ENCODE results near the gene TSR3. TPM values are rescaled to one million over a fixed set of nuclear protein-coding genes. Genes with fewer than 3 reads are reported as not detected.
"Not testable (repeated sequence)": the region's sequence is repeated elsewhere in the genome, so short reads cannot be mapped to it uniquely, and the experiment has no call there.

Gene TSR3
- total RNA-seq, 3 donors from 2014 or later, result 108 to 133 (median 112) TPM

DNA sequence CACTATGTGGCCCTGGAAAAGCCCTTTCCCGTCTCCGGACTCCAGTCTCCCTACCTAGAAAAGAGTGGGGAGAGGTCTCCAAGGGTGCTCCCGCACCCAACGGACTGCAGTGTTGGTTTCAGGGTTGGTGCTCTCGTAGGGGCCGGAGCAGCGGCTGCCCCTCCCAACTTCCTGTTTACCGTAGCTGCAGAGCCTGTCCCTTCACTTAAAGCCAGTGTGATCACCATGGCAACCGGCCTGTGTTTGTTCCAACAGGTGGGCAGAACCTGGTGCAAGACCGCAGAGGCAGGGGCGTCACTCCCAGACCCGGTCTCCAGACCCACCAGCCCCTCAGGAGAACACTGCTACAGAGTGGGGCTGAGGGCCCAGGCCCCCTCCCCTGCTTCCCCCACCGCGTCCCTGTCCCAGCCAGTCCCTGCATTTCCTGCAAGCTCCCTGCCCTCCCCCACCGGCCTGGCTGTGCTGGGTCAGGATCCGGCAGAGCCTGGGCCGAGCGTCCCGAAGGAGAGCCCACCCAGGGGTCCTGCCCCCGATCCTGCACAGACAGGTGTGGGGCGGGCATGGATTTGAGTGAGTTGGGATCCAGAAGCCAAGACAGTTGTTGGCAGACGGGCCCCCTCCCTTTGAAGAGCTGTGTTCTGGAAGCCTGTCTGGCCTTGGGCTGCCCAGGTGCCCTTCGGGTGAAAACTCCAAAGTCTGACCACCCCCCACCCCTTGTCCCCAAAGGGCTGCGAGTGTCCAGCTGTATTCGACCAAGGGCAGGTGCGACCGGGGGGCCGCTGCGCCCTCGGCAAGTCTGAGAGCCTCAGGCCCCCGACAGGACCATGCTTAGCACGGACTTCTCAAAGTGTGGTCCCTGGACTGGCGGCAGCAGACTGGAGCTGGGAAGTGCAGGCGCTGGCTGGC lies 19.7 kb downstream of the TSR3 start:
- H3K9me3 Mint-ChIP-seq, result no peaks in the 10 kb centered on the region
- peaks cover 16% of the 10 kb centered on the region for H3K4me1 Mint-ChIP-seq (ENCODE audit: low read depth)
- H3K27me3 Mint-ChIP-seq (ENCODE audit: low read depth), result peaks cover 18% of the 10 kb centered on the region
- H3K36me3 Mint-ChIP-seq (ENCODE audit: insufficient read depth), result no peaks in the 10 kb centered on the region
- peak overlapping the region; percentile 66 for H3K4me3 Mint-ChIP-seq
- DNase-seq, result no peak
- no peak for ATAC-seq

DNA sequence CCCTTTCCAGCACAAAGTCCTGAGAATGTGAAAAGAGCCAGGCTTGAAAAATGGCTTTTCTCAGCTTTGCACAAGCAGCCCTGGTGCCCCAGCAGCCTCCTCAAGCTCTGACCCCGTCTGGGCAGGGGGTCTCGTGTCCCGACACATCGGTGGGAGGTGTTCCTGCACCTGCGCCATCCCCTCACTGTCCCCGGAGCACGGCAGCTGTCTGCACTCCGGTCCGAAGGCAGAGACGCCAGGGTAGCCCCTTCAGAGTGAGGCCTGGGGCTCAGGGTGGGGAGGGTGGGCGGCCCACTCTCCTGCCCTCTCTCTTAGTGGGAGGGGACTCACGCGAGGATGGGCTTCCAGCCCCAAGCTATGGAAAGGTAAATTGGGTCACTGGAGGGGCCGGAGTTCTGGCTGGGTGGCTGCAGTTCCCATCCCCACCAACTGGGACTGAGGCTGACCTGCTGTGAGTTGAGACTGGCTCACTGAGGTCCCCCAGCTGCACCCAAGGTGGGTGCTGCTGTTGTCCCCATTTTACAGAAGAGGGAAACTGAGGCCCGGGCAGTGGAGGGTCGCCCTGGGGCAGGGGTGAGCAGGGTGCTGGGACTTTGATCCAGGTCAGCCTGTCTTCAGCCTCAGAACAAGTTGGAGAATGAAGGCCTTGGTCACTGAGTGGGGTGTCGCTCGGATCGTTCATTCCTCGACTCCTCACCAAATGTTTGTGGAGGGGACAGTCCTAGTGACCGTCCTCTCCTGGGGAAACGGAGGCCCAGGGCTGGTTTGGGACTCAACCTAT lies 20.6 kb downstream of the TSR3 start:
- DNase-seq (no peak), ATAC-seq (no peak)
- Mint-ChIP-seq H3K9me3 (no peaks in the 10 kb centered on the region), H3K27me3 (ENCODE audit: low read depth) (peaks cover 18% of the 10 kb centered on the region), H3K4me1 (ENCODE audit: low read depth) (peaks cover 16% of the 10 kb centered on the region), H3K4me3 (peak overlapping the region; percentile 49), H3K36me3 (ENCODE audit: insufficient read depth) (peaks cover 4% of the 10 kb centered on the region)

DNA sequence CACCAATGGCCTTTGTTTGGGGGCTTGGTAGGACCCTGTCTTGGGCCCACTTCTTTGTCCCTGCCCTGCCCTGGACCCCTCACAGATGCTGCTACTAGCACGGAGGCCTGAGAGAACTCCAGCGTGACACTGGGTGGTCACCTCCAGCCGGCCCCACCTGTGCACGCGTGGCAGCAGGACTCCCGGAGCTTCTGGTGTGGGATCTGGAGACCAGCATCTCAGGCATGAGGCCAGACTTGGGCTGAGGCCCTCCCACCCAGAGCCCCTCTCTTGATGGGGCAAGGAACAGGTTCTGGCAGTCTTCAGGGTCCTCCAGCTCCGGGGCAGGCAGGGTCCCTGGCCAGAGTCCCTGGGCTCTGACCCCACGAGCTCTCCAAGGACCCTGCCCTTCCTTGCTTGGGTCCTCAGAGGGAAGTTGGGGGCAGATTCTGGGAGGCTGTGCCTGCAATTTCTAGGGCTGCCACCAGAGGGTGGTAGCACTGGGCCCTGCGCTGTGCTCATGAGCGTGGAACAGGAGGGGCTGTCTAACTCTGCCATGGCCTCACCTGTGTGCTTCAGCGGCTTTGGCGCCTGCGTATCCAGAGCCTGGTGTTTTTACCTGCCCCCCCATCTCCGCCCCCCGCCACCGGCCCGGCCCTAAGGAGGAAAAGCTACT lies 21.3 kb downstream of the TSR3 start:
- Mint-ChIP-seq H3K27me3 (ENCODE audit: low read depth) (peaks cover 18% of the 10 kb centered on the region), H3K4me3 (no peak overlapping the region), H3K36me3 (ENCODE audit: insufficient read depth) (peaks cover 4% of the 10 kb centered on the region), H3K9me3 (no peaks in the 10 kb centered on the region), H3K4me1 (ENCODE audit: low read depth) (peaks cover 16% of the 10 kb centered on the region)
- no peak for DNase-seq
- no peak for ATAC-seq

DNA sequence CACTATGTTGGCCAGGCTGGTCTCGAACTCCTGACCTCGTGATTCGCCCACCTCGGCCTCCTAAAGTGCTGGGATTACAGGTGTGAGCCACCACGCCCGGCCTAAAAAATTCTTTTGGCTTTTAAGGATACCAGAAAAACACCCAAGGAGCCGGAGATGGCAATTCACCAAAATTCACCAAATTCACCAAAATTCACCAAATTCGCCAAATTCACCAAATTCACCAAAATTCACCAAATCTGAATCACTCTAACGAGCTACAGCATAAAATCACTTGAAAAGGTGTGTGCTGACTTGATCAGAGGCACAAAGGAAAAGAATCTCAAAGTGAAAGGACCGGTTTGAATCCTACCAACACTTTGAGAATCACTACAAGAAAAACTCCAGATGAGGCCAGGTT lies 22.7 kb downstream of the TSR3 start:
- H3K36me3 Mint-ChIP-seq (ENCODE audit: insufficient read depth); H3K4me3 Mint-ChIP-seq; ATAC-seq; DNase-seq; H3K9me3 Mint-ChIP-seq: not testable (repeated sequence)
- H3K4me1 Mint-ChIP-seq (ENCODE audit: low read depth), result peaks cover 16% of the 10 kb centered on the region
- peaks cover 13% of the 10 kb centered on the region for H3K27me3 Mint-ChIP-seq (ENCODE audit: low read depth)

DNA sequence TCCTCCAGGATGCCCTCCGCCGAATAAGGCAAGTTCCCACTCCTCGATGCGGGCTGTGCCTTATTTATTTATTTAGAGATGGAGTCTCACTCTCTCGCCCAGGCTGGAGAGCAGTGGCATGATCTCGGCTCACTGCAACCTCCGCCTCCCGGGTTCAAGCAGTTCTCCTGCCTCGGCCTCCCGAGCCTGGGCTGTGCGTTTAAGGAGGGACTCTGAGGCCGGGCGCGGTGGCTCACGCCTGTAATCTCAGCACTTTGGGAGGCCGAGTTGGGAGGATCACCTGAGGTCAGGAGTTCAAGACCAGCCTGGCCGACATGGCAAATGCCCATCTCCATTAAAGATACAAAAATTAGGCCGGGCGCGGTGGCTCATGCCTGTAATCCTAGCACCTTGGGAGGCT lies 23.5 kb downstream of the TSR3 start:
- not testable (repeated sequence) for H3K36me3 Mint-ChIP-seq (ENCODE audit: insufficient read depth); H3K4me3 Mint-ChIP-seq; H3K9me3 Mint-ChIP-seq; DNase-seq; ATAC-seq
- peaks cover 13% of the 10 kb centered on the region for H3K27me3 Mint-ChIP-seq (ENCODE audit: low read depth)
- peaks cover 16% of the 10 kb centered on the region for H3K4me1 Mint-ChIP-seq (ENCODE audit: low read depth)

DNA sequence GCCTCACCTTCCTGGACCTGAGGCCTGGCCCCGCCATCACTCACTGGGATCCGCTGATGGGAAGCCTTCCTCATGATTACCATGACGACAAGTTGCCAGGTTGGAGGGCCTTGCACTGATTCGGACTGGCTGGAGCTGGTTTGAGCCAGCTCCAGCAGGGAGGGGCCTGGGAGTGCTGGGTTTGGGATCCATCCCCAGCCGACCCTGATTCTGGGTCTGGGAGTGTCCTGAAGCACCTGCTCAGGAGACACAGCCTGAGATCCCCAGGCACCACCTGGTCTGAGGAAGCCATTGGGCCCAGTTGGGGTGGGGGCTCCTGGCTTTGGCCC lies 24.1 kb downstream of the TSR3 start:
- peaks cover 14% of the 10 kb centered on the region for H3K4me1 Mint-ChIP-seq (ENCODE audit: low read depth)
- DNase-seq, result no peak
- no peak overlapping the region for H3K4me3 Mint-ChIP-seq
- ATAC-seq, result no peak
- H3K27me3 Mint-ChIP-seq (ENCODE audit: low read depth), result peaks cover 10% of the 10 kb centered on the region
- no peaks in the 10 kb centered on the region for H3K9me3 Mint-ChIP-seq
- H3K36me3 Mint-ChIP-seq (ENCODE audit: insufficient read depth), result peaks cover 6% of the 10 kb centered on the region

DNA sequence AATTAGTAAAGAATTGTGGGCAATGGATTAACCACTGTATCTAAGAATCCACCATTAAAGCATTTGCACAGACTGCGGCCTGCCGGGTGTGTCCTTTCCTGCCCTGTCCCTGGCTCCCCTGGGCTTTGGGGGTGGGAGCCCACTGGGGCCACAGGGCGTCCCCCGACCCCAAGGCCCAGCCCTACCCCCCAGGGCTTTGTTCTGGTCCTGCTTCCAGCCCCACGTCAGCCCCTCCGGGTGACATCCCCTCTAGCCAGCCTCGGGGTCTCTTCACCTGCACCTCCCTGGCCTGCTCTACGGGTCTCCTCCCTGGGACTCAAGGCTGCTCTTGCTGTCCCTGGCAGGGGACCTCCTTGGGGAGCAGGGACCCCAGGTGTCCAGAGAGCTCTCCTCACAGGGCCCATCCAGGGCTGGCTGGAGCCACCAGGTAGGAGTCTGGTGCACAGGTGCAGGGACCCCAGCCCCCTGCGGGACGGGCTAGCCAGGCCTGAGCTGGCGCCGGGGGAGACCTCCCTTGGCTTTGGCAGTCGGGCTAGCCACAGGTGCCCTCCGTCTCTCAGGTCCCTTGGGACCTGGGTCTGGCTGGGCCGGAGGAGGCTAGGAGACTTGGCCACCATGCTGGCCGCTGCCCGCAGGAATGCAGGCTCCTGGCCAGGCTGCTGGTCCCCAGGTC lies 24.6 kb downstream of the TSR3 start:
- H3K27me3 Mint-ChIP-seq (ENCODE audit: low read depth), result peaks cover 8% of the 10 kb centered on the region
- ATAC-seq, result no peak
- H3K36me3 Mint-ChIP-seq (ENCODE audit: insufficient read depth), result peaks cover 6% of the 10 kb centered on the region

DNA sequence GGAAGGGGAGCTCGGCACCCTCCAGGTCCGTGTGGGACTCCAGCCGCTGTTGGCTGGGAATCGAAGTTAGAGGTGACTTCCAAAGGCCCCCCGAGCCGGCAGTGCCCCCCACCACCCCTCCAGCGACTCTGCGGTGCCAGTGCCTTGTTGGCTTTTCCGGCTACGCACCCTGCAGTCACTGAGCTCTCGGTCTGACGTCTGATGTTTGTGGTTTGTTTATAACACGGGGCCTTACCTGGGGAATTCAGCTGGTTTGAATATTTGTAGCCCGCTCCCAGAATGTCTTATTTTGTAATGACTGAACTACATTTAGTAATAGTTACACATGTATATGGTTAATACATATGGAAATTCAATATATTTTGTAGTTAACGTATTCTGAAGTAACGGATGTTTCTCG lies 25.3 kb downstream of the TSR3 start:
- ATAC-seq, result no peak
- Mint-ChIP-seq H3K36me3 (ENCODE audit: insufficient read depth) (peaks cover 6% of the 10 kb centered on the region), H3K4me3 (no peak overlapping the region), H3K27me3 (ENCODE audit: low read depth) (peaks cover 2% of the 10 kb centered on the region), H3K4me1 (ENCODE audit: low read depth) (peaks cover 3% of the 10 kb centered on the region), H3K9me3 (no peaks in the 10 kb centered on the region)
- DNase-seq, result no peak

More for the DNA sequence above, 24.6 kb downstream of the TSR3 start:
- H3K9me3 Mint-ChIP-seq, result no peaks in the 10 kb centered on the region
- peaks cover 9% of the 10 kb centered on the region for H3K4me1 Mint-ChIP-seq (ENCODE audit: low read depth)
- DNase-seq, result no peak
- no peak overlapping the region for H3K4me3 Mint-ChIP-seq

DNA sequence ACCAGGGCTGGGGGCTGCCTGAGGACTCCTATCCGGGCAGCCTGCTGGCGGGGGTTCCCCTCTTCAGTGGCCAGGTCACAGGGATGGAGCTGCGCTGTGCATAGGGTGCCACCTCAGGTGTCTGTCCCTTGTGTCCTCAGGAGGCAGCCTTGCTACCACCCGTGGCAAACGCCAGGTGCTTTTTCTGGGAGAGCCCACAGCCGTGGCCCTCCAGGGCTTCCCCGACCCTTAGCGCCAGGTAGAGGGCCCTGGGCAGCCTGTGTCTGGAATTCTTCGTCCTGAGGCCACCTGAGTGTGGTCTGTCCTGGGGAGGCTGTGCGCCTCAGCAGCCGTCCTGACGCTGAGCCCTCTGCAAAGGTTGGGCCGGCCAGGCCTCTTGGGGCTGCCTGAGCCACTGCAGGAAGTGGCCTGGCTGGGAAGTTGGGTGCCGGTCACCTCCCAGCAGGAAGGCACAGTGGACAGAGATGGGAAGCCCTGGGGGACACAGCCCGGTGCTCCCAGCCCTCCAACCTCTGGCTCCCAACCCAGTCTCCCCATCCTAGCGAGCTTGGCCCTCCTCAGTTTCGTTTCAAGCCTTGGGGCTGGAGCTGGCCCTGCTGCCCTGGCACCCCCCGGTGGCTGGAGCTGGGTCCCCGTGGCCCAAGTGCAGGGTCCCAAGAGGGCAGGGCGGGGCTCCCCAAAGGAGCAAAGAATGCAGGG lies 25.9 kb downstream of the TSR3 start:
- Mint-ChIP-seq H3K4me3 (no peak overlapping the region), H3K4me1 (ENCODE audit: low read depth) (no peaks in the 10 kb centered on the region), H3K27me3 (ENCODE audit: low read depth) (no peaks in the 10 kb centered on the region), H3K9me3 (no peaks in the 10 kb centered on the region), H3K36me3 (ENCODE audit: insufficient read depth) (peaks cover 6% of the 10 kb centered on the region)
- ATAC-seq (peak; percentile 12 to 20), DNase-seq (no peak)

DNA sequence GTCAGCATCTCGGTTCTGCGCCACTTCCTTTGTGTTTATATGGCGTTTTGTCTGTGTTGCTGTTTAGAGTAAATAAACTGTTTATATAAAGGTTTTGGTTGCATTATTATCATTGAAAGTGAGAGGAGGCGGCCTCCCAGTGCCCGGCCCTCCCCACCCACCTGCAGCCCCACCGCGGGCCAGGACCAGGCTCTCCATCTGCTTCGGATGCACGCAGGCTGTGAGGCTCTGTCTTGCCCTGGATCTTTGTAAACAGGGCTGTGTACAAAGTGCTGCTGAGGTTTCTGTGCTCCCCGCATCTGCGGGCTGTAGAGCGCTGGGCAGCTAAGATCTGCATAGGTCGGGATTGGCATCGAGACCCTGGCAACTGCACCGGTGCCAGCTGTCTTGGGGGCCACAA lies 26.4 kb downstream of the TSR3 start:
- Mint-ChIP-seq H3K27me3 (ENCODE audit: low read depth) (no peaks in the 10 kb centered on the region), H3K9me3 (no peaks in the 10 kb centered on the region), H3K4me1 (ENCODE audit: low read depth) (no peaks in the 10 kb centered on the region), H3K36me3 (ENCODE audit: insufficient read depth) (peaks cover 8% of the 10 kb centered on the region), H3K4me3 (no peak overlapping the region)
- no peak for DNase-seq
- ATAC-seq, result no peak

DNA sequence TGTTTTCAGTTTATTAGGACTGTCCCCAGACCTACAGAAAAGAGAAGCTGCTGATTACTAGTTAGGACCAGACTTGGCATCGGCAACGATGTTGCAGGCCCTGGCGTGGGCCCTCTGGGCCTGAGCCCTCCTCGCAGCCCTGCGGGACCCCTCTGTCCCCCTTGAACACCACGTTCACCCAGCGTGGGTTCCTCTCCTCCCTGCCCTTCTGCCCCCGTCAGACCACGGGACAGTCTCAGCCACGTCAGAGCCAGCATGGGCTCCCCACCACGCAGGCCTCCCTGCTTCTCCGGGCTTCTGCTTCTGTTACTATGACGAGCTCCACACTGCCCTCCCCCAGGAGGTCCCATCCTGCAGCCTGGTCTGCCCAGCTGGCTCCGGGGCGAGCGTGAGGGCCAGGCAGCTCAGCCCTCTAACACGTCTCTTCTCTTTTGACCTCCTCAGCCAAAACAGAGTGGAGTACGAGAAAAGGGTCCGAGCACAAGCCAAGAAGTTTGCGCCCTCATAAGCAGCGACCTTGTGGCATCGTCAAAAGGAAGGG lies 27.3 kb downstream of the TSR3 start:
- H3K4me1 Mint-ChIP-seq (ENCODE audit: low read depth), result no peaks in the 10 kb centered on the region
- no peak for DNase-seq
- no peaks in the 10 kb centered on the region for H3K9me3 Mint-ChIP-seq
- no peak for ATAC-seq
- no peak overlapping the region for H3K4me3 Mint-ChIP-seq
- H3K36me3 Mint-ChIP-seq (ENCODE audit: insufficient read depth), result peaks cover 14% of the 10 kb centered on the region
- no peaks in the 10 kb centered on the region for H3K27me3 Mint-ChIP-seq (ENCODE audit: low read depth)

DNA sequence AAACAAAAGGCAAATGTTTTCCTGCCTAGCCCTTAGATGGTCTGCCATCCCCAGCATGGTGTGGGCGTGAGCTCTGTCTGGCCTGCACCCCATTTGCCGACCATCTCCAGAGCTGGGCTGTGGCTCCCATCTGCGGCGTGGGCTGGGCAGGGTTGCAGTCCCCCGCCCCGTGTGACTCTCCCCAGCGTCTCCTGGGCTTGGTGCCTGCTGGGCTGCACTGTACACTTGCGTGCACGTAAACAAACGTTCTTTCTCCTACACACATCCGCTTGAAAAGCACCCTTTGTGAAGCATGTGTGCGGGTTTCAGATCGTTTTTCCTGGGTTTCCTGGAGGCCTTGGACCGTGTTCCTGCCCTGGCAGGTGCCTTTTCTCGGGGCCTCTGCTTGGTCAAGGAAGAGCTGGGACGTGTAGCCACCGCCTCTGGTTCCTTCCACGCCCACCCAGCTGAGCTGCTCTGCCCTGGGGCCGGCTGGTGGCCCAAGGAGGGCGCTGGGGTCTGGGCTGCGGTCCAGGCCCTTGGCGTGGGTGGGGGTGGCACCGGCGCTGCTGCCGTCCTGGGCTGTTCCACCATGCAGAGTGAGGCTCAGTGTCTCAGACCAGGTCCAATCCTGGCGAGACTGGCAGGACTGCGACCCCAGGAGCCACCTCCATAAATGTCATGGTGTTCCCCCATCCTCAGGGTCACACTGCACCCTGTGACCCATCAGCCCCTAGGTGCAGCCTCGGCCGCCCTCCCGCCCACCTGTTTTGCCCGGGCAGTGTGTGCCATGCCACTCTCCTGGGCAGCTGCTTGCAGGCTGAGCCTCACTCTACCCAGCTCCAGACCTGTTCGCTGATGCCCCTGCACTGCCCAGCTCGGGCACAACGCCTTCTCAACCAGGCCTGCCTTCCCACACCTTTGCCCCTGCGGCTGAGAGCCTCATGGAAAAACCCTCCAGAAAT lies 28.1 kb downstream of the TSR3 start:
- DNase-seq (no peak), ATAC-seq (no peak)
- Mint-ChIP-seq H3K27me3 (ENCODE audit: low read depth) (no peaks in the 10 kb centered on the region), H3K36me3 (ENCODE audit: insufficient read depth) (peaks cover 16% of the 10 kb centered on the region), H3K9me3 (no peaks in the 10 kb centered on the region), H3K4me3 (no peak overlapping the region), H3K4me1 (ENCODE audit: low read depth) (no peaks in the 10 kb centered on the region)

DNA sequence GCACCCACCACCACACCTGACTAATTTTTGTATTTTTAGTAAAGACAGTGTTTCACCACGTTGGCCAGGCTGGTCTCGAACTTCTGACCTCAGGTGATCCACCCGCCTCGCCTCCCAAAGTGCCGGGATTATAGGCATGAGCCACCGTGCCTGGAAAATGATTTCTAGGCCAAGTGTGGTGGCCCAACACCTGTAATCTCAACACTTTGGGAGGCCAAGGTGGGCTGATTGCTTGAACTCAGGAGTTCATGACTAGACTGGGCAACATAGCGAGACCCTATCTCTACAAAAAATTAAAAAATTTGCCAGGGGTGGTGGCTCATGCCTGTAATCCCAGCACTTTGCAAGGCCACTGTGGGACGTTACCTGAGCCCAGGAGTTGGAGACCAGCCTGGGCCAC lies 29.3 kb downstream of the TSR3 start:
- Mint-ChIP-seq H3K4me3 (no peak overlapping the region), H3K27me3 (ENCODE audit: low read depth) (no peaks in the 10 kb centered on the region), H3K36me3 (ENCODE audit: insufficient read depth) (peaks cover 23% of the 10 kb centered on the region), H3K4me1 (ENCODE audit: low read depth) (no peaks in the 10 kb centered on the region), H3K9me3 (no peaks in the 10 kb centered on the region)
- no peak for DNase-seq
- no peak for ATAC-seq

Measured in activated T-cell treated with anti-CD3 and anti-CD28 coated beads, Interleukin-2, amount 50 U/mL, for 4 hours (primary cell).